HG02642 (cell line): ENCODE data around the gene DNAH1.

Experiments used
- ATAC-seq: cut with Tn5 transposase; IDR thresholded peaks from one replicate; pipeline ENCODE4 v1.9.1; 2021; ENCODE audit warnings: mild to moderate bottlenecking; ENCODE audit not compliant: unreplicated experiment, poor library complexity

The DNAH1 gene

DNA sequence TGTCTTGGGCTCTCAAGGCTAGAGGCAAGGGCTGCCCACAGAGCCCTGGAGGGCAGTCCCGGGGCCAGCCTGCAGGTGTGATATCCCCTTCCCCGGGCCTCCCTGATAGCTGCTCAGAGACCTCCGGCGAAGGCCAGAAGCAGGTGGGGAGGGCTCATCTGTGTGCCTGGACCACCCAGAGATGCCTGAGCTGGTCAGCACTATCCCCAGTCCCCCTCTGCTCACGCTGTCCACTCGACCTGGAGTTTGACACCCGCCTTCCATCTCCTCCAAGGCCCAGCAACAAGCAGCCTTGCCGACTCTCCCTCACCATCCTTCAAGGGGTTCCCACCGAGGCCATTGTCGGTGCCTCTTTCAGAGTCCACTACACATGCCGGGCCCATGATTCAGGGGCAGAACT is 39.4 kb downstream of the DNAH1 start:
- no peak for ATAC-seq

GRCh38 chr3:52356126-52356525 is 40.0 kb downstream of the DNAH1 start:
- ATAC-seq: no peak

DNA sequence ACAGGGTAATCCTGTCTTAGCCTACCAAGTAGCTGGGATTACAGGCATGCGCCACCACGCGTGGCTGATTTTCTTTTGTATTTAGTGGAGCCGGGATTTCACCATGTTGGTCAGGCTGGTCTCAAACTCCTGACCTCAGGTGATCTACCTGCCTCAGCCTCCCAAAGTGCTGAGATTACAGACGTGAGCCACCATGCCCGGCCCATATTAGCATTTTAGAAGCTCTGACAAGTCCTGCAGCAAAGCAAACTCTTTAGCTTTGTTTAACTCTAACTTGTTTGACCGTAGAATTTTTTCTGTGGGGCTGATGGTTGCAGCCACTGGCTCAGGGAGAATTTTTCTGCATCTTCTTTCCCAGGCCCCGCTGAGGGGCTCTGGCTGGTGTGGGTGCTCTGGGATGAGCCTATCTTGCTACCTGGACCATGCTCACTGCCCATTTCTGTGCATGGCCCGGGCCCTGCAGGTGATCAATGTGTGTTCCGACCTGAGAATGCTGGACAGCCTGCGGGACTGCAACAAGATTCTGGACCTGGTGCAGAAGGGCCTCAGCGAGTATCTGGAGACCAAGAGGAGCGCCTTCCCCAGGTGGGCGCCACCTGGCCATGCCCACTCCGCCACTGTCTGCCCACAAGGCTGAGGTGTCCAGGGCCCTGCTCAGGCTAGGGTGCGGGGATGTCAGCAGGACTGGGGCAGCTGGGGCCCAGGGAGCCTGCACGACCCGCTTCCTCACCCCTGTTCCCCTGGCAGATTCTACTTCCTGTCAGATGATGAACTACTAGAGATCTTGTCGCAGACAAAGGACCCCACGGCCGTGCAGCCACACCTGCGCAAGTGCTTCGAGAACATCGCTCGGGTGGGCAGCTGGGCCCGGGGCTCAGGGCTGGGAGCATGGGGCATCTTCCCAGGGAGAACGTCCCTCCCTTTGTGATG is 41.3 kb downstream of the DNAH1 start:
- no peak for ATAC-seq

GRCh38 chr3:52358362-52358940 is 42.3 kb downstream of the DNAH1 start:
- ATAC-seq: no peak

DNA sequence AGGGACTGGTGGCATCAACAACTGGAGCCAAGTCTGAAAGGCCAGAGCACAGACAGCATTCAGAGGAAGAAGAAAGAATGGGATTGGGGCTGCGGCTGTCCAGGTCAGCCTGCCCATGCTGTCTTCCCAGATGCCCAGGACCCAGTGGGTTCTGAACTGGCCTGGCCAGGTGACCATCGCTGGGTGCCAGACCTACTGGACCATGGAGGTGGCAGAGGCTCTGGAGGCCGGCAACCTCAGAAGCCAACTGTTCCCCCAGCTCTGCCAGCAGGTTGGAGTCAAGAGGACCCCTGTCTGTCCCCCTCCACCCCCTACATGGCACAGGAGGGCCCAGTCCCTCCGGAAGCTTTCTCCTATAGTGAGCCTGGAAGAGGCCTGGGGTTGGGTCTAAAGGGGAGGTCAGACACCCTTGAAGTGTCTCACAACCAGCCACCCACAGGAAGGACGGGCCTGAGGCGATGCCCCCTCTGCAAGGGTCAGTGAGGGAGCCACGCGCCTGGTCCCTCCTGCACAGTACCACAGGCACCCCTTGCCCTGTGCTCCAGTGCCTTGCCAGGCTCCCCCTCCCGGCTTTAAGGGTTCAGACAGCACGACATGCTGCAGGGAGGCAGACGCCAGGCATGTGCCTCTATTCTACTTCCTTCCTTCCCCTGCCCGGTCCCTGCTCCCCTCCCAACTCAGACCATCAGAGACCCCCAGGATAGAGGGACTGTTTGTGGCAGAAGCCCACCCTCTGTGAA is 43.2 kb downstream of the DNAH1 start:
- ATAC-seq: no peak

DNA sequence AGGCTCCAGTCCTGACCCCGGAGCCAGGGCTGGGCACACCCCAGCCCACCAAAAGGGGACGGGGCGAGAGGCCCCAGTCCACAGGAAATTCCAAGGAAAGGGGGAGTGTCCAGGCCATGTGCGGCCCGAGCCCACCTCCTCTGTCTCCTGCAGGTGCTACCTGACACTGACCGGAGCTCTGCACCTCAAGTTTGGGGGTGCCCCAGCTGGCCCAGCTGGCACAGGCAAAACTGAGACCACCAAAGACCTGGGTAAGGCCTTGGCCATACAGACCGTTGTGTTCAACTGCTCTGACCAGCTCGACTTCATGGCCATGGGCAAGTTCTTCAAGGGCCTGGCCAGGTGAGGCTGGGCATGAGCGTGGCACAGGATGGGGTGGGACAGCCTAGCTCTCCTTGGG is 44.9 kb downstream of the DNAH1 start:
- ATAC-seq: no peak

DNA sequence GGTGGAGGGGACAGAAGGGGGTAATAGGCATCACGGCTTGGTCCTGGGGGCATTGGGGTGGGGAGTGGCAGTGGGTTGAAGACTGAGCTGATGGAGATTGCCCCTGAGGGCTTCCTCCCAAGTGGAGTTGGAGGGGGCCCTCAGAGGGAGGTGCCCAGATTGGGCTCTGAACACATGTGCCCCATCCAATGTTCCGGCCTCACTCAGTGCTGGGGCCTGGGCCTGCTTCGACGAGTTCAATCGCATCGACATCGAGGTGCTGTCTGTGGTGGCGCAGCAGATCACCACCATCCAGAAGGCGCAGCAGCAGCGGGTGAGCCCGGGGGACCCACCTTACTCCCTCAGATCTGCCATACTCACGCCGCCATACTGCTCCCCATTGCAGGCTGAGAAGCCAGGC is 45.3 kb downstream of the DNAH1 start:
- ATAC-seq: no peak

- ATAC-seq: no peak
Observed at GRCh38 chr3:52361898-52362297, 45.8 kb downstream of the DNAH1 start.

- no peak for ATAC-seq
Observed at GRCh38 chr3:52364322-52365035, 48.4 kb downstream of the DNAH1 start.

GRCh38 chr3:52366527-52366926 is 50.4 kb downstream of the DNAH1 start:
- ATAC-seq: no peak

GRCh38 chr3:52367891-52368880 is 52.1 kb downstream of the DNAH1 start:
- ATAC-seq: no peak

DNA sequence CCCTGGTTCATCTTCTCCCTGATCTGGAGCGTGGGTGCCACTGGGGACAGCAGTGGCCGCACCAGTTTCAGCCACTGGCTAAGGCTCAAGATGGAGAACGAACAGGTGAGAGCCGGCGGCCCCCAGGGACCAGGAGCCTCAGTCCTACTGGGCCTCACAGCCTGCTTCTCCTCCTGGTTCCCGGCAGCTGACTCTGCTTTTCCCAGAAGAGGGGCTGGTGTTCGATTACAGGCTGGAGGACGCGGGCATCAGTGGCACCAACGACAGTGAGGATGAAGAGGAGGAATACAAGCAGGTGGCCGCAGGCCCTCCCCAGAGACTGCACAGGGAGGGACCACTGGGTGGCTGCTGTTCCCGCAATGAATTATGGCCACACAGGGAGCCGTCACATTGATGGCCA is 54.4 kb downstream of the DNAH1 start:
- no peak for ATAC-seq

DNA sequence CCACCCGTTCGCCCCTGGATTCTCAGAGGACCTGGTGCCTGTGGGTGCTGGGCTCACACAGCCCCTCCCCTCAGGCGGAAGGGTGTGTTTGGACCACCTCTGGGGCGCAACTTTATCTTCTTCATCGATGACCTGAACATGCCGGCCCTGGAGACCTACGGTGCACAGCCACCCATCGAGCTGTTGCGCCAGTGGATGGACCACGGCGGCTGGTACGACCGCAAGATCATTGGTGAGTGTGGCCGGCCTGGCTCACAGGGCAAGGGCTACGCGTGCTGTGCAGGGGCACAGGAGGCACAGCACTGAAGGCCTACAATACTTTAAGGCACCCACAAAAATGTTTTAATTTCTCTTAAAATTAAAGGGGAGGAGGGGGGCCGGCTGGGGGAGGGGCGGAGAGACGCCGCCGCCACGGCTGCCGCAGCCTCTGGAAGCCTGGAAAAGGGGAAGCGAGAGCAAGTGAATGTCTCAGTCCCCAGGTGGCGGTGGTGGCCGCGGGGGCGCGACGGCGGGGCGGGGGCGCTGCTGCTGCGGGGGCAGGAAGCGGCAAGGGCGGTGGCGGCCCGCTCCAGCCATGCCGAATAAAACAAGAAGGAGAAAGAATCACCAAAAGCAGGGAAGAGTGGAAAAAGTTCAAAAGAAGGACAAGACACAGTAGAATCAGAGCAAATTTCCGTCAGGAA is 56.8 kb downstream of the DNAH1 start:
- no peak for ATAC-seq

GRCh38 chr3:52373676-52374075 is 57.6 kb downstream of the DNAH1 start:
- ATAC-seq: no peak

DNA sequence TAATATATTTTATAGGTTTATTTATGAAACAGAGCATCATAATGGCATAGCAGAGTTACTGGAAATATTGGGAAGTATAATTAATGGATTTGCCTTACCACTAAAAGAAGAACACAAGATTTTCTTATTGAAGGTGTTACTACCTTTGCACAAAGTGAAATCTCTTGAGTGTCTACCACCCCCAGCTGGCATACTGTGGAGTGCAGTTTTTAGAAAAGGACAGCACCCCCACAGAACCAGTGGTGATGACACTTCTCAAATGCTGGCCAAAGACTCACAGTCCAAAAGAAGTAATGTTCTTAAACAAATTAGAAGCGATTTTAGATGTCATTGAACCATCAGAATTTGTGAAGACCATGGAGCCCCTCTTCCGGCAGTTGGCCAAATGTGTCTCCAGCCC is 58.1 kb downstream of the DNAH1 start:
- no peak for ATAC-seq

GRCh38 chr3:52379610-52380009 is 63.5 kb downstream of the DNAH1 start:
- ATAC-seq: no peak

- ATAC-seq: no peak
Observed at GRCh38 chr3:52380023-52380422, 63.9 kb downstream of the DNAH1 start.

GRCh38 chr3:52381623-52382022 is 65.5 kb downstream of the DNAH1 start:
- no peak for ATAC-seq

- no peak for ATAC-seq
Observed at GRCh38 chr3:52383446-52383845, 67.3 kb downstream of the DNAH1 start.
